Activated T-cell treated with anti-CD3 and anti-CD28 coated beads, Interleukin-2, amount 50 U/mL, for 72 hours (primary cell): ENCODE data around the gene KCNMA1. TPM values are rescaled to one million over a fixed set of nuclear protein-coding genes. Genes with fewer than 3 reads are reported as not detected.
"Not testable (repeated sequence)": the region's sequence is repeated elsewhere in the genome, so short reads cannot be mapped to it uniquely, and the experiment has no call there.

ENCODE experiments used
- ATAC-seq, 2 donors: fragments of 150-1000 bp; cut with Tn5 transposase; replicated peaks in 1 of 2; 2 replicates each; pipeline ENCODE4 v1.10.0; 2021; ENCODE audit warnings: moderate library complexity in 2 of 2, mild to moderate bottlenecking in 1 of 2
- DNase-seq, 2 donors: peaks; one replicate each; pipeline ENCODE4 v3.0.0; 2021 to 2022; ENCODE audit warnings: mixed read lengths in 1 of 2
- H3K27ac Mint-ChIP-seq: one replicate; pipeline ENCODE4 v1.8.0; 2022; ENCODE audit warnings: mild to moderate bottlenecking, moderate library complexity, mixed read lengths
- H3K27me3 Mint-ChIP-seq: one replicate; pipeline ENCODE4 v1.8.0; 2022; ENCODE audit warnings: low read depth, mixed read lengths
- H3K36me3 Mint-ChIP-seq, 2 donors: one replicate each; pipeline ENCODE4 v1.8.0; 2022; ENCODE audit warnings: mixed read lengths in 2 of 2, mild to moderate bottlenecking in 1 of 2; ENCODE audit not compliant: insufficient read depth in 2 of 2
- H3K4me1 Mint-ChIP-seq: one replicate; pipeline ENCODE4 v1.8.0; 2022; ENCODE audit warnings: low read depth, mixed read lengths
- H3K4me3 Mint-ChIP-seq, 2 donors: one replicate each; pipeline ENCODE4 v1.8.0; 2022; ENCODE audit warnings: mild to moderate bottlenecking in 2 of 2, mixed read lengths in 2 of 2, moderate library complexity in 2 of 2
- H3K9me3 Mint-ChIP-seq, 2 donors: one replicate each; pipeline ENCODE4 v1.8.0; 2022; ENCODE audit warnings: mixed read lengths in 2 of 2
- total RNA-seq, 2 donors: library from RNA; stranded (reverse); gene quantifications; one replicate each; pipeline ENCODE4 v1.2.3, GENCODE V29; 2022

Gene KCNMA1
- total RNA-seq, 2 donors from 2014 or later: 0.55 to 1.0 TPM

DNA sequence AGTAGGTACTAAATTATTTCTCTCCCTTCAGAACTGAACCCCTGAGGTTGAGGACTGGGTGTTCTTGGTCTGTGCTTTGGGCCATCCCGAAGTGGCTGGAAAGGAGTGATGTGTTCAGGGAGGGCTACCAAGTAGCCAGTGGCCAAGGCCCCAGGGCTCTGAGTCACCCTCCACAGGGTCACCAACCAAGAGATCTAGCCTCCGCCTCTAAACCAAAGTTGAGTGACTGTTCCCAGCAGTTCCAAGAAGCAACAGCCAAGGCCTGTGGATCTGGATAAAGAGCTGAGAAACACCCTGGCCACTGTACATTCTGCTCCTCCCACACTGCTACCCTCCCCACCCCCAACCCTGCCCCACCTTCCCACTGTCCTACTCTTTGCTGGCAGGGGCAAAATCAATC lies 35.5 kb upstream of the KCNMA1 start:
- Mint-ChIP-seq H3K27me3 (peaks cover 59% of the 10 kb centered on the region), H3K9me3 (no peaks in the 10 kb centered on the region), H3K36me3 (no peaks in the 10 kb centered on the region), H3K4me3 (no peak overlapping the region), H3K4me1 (no peaks in the 10 kb centered on the region), H3K27ac (no peak overlapping the region)
- no peak for ATAC-seq
- DNase-seq: no peak

DNA sequence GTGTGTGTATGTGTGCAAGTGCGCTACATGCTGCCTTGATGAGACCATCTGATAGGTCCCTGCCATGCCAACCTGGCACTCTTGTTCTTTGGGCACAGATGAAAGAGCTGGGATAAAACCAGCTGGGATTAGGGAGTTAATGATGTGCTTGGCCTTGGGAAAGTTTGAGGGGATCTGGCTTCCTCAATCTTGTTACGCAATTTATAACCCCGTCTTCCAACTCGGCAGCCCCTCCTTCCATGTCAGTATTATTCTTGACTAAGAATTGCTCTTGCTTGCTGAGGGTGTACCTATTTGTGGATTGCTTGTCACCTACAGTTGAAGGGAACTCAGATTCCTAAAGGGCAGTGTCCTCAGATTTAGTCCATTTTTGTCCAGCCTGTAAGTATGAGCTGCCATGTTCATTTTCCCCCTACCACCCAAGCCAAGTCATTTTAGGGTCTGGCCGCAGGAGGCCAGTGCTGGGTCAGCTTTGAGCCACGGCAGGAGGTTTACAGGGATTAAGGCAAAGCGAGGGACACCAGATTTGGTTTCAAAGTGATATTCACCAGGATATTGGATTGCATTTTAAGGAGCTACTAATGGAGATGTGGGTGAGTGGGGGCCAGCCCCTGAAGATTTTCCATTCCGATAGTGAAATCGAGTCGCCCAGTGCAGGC lies 34.1 kb upstream of the KCNMA1 start:
- Mint-ChIP-seq H3K4me1 (no peaks in the 10 kb centered on the region), H3K36me3 (no peaks in the 10 kb centered on the region), H3K4me3 (no peak overlapping the region), H3K27ac (no peak overlapping the region), H3K27me3 (peaks cover 50% of the 10 kb centered on the region), H3K9me3 (no peaks in the 10 kb centered on the region)
- no peak for ATAC-seq
- DNase-seq: no peak

- ATAC-seq (no peak), DNase-seq (no peak)
- H3K27ac Mint-ChIP-seq: peak overlapping the region; percentile 39
- peaks cover 44% of the 10 kb centered on the region for H3K27me3 Mint-ChIP-seq
- no peaks in the 10 kb centered on the region for H3K36me3 Mint-ChIP-seq
- no peak overlapping the region for H3K4me3 Mint-ChIP-seq
- H3K4me1 Mint-ChIP-seq: no peaks in the 10 kb centered on the region
- no peaks in the 10 kb centered on the region for H3K9me3 Mint-ChIP-seq
These were observed 33.3 kb upstream of the KCNMA1 start for GRCh38 chr10:77670817-77671443.

DNA sequence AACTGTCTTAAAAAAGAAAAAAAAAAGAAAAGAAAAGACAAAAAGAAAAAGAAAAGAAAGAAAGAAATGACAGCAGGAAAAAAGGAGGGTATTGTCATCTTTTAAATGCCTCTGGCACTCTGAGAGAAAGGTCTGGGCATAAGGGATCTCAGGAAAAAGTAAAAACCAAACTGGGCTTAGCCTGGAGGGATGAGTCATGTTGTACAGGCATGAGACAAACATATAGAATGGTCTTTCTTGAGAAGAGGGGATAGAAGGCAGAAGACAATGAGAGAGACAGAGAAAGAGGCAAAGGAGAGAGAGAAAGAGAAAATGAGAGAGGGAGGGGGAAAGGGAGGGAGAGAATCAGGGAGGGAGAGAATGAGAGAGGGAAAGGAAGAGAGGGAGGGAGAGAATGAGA lies 32.3 kb upstream of the KCNMA1 start:
- no peak for DNase-seq
- Mint-ChIP-seq H3K36me3 (no peaks in the 10 kb centered on the region), H3K27me3 (peaks cover 44% of the 10 kb centered on the region), H3K4me3 (no peak overlapping the region), H3K27ac (no peak overlapping the region), H3K9me3 (no peaks in the 10 kb centered on the region), H3K4me1 (no peaks in the 10 kb centered on the region)
- ATAC-seq: no peak

- no peak for DNase-seq
- no peaks in the 10 kb centered on the region for H3K36me3 Mint-ChIP-seq
- H3K27ac Mint-ChIP-seq: no peak overlapping the region
- no peak overlapping the region for H3K4me3 Mint-ChIP-seq
- peaks cover 43% of the 10 kb centered on the region for H3K27me3 Mint-ChIP-seq
- H3K4me1 Mint-ChIP-seq: no peaks in the 10 kb centered on the region
- ATAC-seq: no peak
- no peaks in the 10 kb centered on the region for H3K9me3 Mint-ChIP-seq
These were observed 30.1 kb upstream of the KCNMA1 start for GRCh38 chr10:77667426-77668324.

DNA sequence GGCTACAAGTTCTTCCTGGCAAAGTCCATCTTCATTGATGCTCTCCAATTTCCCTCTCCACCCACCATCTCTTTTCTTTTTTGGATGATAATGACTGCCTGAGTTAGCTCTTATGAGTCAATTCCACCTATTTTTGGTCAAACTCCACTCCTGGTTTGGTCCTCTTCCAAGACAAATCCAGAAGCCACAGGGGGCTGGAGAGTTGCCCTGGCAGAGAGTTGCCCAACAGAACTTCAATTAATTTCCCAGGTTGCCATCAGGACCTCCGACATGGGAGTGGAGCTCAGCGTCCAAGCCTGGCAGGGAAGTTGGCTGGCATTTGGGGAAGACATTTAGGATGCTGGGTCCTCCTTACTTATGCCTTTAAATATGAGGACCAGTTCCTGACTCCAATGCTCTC lies 29.2 kb upstream of the KCNMA1 start:
- peaks cover 39% of the 10 kb centered on the region for H3K27me3 Mint-ChIP-seq
- DNase-seq (no peak), ATAC-seq (no peak)
- no peak overlapping the region for H3K27ac Mint-ChIP-seq
- no peaks in the 10 kb centered on the region for H3K4me1 Mint-ChIP-seq
- H3K4me3 Mint-ChIP-seq: no peak overlapping the region
- H3K36me3 Mint-ChIP-seq: no peaks in the 10 kb centered on the region
- no peaks in the 10 kb centered on the region for H3K9me3 Mint-ChIP-seq

DNA sequence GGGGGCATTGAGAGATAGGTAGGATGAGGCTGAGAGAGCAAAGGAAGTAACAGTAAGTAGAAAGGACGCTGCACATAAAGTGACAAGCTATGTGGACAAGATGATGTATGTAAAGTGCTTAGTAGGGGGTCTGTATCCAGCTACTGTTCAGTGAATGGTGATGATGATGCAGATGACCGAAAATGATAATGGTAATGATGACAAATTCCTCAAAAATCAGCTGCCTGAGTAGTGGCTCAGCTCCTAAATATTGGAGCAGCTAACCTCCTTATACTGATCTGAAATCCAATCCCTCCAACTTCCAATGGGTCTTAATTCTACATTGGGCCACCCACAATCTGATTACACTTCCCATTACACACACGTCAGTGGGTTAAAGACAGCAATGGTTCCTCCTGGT lies 27.1 kb upstream of the KCNMA1 start:
- no peaks in the 10 kb centered on the region for H3K36me3 Mint-ChIP-seq
- ATAC-seq (no peak), DNase-seq (no peak)
- no peak overlapping the region for H3K27ac Mint-ChIP-seq
- peaks cover 0 to 2% of the 10 kb centered on the region in 2 donors for H3K9me3 Mint-ChIP-seq
- H3K4me3 Mint-ChIP-seq: no peak overlapping the region
- no peaks in the 10 kb centered on the region for H3K4me1 Mint-ChIP-seq
- H3K27me3 Mint-ChIP-seq: peaks cover 26% of the 10 kb centered on the region

GRCh38 chr10:77664008-77664407 lies 26.4 kb upstream of the KCNMA1 start:
- no peak overlapping the region for H3K4me3 Mint-ChIP-seq
- H3K27ac Mint-ChIP-seq: no peak overlapping the region
- H3K4me1 Mint-ChIP-seq: no peaks in the 10 kb centered on the region
- peaks cover 2 to 4% of the 10 kb centered on the region in 2 donors for H3K9me3 Mint-ChIP-seq
- ATAC-seq (no peak), DNase-seq (no peak)
- peaks cover 27% of the 10 kb centered on the region for H3K27me3 Mint-ChIP-seq
- H3K36me3 Mint-ChIP-seq: no peaks in the 10 kb centered on the region

- Mint-ChIP-seq H3K4me3 (no peak overlapping the region), H3K27ac (no peak overlapping the region), H3K36me3 (peaks cover 0 to 4% of the 10 kb centered on the region in 2 donors), H3K9me3 (peaks cover 4 to 12% of the 10 kb centered on the region in 2 donors), H3K4me1 (no peaks in the 10 kb centered on the region), H3K27me3 (peaks cover 32% of the 10 kb centered on the region)
- ATAC-seq (no peak), DNase-seq (no peak)
These were observed 24.1 kb upstream of the KCNMA1 start for GRCh38 chr10:77661674-77662073.

DNA sequence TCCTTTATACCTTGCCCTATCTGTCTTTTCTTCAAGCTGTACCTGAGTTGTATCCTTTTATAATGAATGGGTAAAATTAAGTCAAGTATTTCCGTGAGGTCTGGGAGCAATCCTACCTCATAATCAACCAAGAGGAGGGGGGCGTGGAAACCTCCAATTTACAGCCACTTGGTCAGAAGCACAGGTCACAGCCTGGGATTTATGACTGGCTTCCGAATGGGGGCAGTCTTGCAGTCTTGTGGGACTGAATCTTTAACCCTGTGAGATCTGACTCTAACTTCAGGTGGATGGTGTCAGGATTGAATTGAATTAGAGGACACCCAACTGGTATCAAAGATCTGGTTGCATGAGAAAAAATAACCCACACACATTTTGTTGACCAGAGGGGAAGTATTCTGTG lies 23.5 kb upstream of the KCNMA1 start:
- H3K4me1 Mint-ChIP-seq: no peaks in the 10 kb centered on the region
- H3K36me3 Mint-ChIP-seq: peaks cover 0 to 4% of the 10 kb centered on the region in 2 donors
- H3K9me3 Mint-ChIP-seq: peaks cover 4 to 12% of the 10 kb centered on the region in 2 donors
- no peak overlapping the region for H3K4me3 Mint-ChIP-seq
- no peak for ATAC-seq
- no peak overlapping the region for H3K27ac Mint-ChIP-seq
- DNase-seq: no peak
- peaks cover 37% of the 10 kb centered on the region for H3K27me3 Mint-ChIP-seq

DNA sequence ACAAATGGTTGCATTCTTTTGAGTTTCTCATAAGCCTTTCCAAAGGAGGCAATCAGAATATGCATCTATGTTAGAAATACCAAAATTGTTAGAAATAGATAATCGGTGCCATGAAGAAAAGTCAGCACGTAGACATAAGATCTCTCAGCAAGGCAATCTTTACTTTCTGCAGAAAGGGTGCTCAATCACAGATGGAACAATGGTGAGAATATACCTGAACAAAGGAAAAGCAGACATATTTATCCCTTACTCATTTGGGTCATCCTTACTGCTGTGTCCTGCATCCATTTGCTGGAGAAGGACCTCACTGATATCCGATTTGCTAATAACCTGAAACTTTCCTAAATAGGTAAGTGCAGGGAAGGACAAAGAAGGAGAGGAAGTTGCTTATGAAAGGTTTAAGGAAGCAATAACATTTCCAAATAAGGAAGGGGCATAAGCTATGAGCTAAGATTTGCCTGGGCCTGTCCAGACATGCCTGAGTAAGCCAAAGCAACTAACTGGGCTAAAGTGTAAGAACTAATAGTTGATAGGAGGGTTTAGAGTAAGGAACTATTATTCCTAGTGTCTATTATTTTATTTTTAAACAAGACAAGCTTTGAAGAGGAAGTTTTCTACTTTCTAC lies 21.6 kb upstream of the KCNMA1 start:
- peaks cover 4 to 12% of the 10 kb centered on the region in 2 donors for H3K9me3 Mint-ChIP-seq
- H3K4me1 Mint-ChIP-seq, ATAC-seq, DNase-seq, H3K27ac Mint-ChIP-seq, H3K36me3 Mint-ChIP-seq, H3K4me3 Mint-ChIP-seq: not testable (repeated sequence)
- H3K27me3 Mint-ChIP-seq: peaks cover 40% of the 10 kb centered on the region

DNA sequence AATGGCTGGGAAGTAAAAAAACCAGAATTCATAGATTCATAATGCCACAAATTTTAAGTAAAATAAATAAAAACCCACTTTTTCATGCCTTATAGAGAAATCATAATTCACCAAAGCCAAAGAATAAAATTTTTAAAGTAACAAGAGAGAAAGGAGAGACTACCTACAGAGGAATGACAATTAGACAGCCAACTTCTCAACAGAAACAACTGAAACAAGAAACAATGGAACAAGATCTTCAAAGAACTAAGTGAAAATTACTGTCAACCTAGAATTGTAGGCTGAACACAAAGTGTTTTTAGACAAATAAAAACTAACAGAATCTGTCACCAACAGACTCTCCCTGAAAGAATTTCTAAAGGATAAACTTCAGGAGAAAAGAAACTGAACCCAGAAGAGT lies 15.6 kb upstream of the KCNMA1 start:
- no peak overlapping the region for H3K27ac Mint-ChIP-seq
- H3K9me3 Mint-ChIP-seq: peaks cover 5 to 6% of the 10 kb centered on the region in 2 donors
- peaks cover 40% of the 10 kb centered on the region for H3K27me3 Mint-ChIP-seq
- ATAC-seq (no peak), DNase-seq (no peak)
- H3K4me1 Mint-ChIP-seq: no peaks in the 10 kb centered on the region
- H3K4me3 Mint-ChIP-seq: no peak overlapping the region
- H3K36me3 Mint-ChIP-seq: peaks cover 0 to 6% of the 10 kb centered on the region in 2 donors
